NCI-H187 (cell line): ENCODE measurements around the gene PRKAG2.
"Not testable (repeated sequence)": the region's sequence is repeated elsewhere in the genome, so short reads cannot be mapped to it uniquely, and the experiment has no call there.

Source experiments
- DNase-seq, 2 experiments: peaks; one replicate each; lab custom pipeline; 2025; lab: John Stamatoyannopoulos, UW

The PRKAG2 gene

DNA sequence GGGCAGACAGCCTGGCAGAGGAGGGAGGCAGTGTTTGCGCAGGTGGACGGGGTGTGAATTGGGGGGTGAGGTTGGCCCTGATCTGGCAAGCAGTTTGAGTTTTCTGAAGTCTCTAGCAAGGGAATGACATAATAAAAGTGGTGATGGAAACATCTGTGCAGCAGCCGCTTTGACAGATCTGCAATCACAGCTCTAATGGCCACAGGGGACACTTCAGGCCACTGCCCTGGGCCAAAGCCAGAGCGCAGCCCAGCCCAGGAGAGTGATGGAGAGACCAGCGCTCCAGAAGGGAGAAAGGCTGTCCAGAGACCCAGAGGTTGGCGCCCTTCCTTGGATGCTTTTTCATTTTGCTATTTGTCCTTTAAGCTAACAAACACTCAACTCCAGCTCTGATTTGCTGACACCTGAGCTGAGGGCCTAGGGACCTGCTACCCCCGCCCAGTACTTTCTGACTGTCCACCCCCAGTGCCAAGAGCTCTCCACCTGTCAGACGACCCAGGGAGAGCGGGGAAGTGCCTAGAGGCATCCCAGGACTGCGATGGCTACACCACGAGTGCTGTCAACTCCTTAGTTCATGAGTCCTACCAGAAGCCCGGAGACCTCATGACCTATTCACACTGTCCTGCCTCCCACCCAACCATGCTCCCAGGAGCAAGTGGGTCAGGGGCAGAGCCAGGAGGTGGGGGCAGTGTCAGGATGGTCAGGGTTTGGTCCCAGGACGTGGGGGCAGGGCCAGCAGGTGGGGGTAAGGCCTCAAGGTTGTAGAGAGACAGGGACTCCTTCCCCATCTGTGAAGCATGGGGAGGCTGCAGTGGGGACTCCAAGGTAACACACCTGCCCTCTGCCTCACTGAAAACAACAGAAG, 112.6 kb downstream of the PRKAG2 start:
- DNase-seq, result no peak

DNA sequence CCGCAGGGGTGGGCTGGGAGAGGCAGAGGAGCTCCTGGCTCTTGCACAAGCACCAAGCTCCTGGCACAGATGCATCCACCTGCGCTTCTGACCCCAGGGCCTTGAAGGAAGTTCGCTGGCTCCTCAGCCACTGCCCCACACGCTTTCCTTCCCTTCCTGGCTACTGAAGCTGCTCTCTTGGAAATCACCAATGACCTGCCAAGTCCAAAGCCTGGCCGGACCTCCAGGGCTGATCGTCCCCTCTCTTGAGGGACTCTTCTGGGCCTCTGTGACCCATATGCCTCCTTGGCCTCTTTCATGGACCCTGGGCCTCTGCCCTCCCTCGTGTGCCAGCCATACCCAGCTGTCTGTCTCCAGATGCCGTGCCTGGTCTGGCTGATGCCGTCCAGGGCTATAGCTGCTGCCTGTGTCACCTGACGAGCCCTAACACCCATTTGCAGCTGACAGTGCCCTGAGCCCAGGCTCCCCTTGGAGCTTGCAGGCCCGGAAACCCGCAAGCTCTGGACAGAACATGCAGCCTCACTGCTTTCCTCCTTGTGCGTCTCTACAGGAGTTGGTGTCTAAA, 113.4 kb downstream of the PRKAG2 start:
- no peak for DNase-seq

DNA sequence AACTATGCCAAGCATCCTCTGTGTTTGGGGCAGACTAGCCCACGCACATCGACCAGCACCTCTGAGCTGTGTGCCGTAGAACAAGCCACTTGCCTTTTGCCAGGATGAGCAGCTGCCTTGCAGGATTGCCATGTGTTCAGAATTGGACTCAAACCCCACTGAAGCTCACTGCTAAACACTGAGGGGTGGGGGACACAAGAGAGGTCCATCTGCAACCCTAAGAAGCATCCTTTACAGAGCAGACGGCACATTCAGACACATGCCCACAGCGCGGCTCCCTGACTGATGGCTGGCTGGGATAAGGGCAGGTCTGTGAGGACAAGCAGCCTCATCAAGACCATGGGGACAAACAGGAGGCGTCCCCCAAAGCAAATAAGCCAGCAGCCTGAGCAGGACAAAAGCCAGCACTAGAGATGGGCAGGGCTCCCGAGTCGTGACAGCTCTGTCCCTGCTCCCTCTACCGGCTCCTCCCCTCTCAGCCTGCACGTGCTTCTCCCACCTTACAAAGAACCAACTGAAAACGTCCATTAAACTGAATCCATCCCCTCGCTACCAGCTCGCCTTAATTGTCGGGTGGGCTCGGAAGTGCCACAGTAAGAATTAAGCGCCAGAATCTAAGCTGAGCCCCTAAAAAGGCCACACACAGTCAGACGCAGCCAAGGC, 114.2 kb downstream of the PRKAG2 start:
- no peak for DNase-seq

DNA sequence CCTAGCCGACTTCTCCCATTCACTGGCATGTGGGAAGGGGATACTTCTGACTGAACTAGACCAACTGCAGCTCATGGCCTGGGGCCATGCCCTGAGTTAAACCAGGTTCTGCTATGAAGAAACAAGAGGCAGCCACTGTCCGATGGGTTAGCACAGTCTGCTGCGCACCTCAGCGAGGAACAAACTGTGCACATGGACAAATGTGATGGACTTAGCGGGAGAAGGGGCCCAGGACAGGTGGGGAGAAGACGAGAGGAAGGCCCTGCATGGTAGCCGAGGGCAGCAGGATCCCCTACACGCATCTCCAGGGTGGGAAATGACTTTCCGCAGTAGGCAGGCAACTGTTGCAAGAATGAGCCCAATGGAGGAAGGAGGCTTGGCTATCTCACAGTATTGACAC, 115.0 kb downstream of the PRKAG2 start:
- DNase-seq, result no peak

DNA sequence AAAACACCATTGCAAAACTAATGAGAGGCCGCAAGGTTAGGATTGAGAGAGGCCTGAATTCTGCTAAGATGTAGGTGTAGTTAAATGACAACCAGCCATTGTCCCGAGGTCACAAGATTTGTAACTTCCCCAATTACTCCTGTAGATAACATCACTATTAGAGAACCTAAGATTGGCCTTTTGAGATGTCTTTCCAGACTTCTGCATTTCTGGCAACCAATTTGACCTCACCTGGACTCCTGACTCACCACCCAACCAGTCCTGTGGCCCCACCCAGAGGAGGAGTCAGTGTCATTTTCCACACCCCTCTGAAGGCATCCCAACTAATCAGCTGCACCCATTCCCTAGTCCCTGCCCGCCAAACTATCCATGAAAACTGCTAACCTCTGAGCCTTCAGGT, 115.7 kb downstream of the PRKAG2 start:
- no peak for DNase-seq

DNA sequence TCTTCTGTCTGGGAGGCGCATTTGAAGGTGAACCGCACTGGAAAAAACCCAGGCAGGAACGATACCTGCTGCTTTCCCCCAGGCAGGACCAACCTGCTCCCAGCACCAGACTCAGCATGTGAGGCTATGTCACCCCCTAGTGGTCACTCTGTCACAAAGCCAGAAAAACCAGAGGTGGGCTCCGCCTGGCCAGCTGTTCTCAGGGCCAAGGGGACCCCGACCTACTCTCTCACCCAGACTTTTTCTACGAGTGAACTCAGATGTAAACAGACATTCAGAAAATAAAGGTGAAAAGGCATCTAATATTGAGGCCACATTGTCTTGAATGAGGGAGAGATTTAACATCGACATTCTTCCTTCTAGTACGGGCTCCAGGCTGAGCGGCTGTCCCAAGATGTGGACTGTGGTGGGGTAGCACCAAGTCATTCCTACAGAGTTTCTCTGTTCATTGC, 117.3 kb downstream of the PRKAG2 start:
- peak; percentile 19 to 51 for DNase-seq

DNA sequence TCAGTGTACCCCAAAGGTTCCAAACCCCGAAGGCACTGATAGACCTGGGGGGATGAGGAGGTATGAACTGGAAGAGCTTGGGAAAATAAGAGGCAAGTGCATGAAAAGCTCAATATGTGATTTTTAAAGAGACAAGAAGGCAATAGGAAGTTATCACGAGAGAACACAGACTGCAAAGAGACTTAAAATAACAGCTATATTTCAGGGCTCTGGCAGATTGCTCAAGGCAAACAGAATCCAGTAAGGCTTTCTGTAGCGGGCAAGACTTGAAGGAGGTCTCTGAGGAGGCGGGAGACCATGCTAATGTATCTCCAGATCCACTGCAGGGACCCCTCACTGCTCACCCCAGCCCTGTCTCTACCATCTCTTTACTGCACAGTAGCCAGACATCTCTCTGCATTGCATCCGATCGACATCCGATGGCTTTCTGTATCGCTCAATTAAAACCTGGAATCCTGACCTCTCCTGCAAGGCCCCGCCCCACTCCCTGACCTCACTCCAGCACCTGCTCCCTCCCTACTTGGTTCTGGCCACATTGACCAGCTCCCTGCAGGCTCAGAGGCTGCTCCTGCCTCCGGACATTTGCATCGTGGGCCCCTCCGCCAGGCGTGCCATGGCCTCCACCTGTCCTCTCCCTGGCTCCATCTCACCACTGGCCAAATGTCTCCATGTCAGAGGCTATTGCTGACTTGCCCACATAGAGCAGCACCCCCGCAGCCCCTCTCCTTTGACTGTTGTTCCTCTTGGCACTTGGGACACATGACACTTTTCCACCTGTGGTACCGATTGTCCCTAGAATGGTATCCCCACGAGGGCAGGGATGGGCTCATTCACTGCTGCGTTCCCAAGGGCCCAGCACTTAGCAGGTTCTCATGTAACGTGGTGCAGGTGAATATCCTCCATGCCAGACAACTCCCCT, 118.0 kb downstream of the PRKAG2 start:
- DNase-seq, result no peak

DNA sequence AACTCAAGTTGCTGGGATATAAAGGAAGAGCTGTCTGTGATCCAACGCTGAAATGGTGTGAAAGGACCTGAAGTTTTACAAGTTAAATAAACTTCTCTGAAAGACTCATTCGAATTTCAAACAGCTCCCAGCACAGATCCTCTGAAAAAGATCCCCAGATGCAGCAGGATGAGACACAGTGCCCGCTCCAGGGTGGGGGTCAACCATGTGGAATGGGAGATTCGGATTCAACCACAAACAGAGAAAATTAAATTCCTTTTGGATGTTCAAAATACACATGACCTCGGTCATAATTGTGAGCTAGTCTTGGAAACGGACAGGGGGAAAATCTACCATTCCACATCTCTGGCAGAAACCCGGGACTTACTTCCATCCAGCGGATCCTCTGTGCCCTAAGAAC, 119.6 kb downstream of the PRKAG2 start:
- no peak for DNase-seq

DNA sequence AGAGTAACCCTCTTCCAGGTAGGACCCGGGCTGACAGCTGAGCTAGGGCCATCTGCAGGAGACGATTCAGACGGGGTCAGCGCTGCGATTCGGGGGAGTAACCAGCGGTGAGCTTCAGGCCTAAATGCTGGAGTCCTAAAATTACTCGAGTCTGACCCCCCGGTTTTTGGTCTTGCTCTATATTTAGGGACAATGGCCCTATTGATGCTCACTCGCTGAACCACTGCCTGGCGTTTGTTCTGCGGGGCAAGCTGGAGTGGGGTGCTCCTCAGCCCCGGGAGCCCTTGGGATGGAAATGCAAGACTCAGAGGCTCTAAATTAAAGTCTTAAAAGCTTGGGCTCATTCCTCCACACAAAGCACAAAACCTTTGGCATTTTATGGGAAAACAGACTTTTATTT, 120.0 kb downstream of the PRKAG2 start:
- DNase-seq, result no peak

DNA sequence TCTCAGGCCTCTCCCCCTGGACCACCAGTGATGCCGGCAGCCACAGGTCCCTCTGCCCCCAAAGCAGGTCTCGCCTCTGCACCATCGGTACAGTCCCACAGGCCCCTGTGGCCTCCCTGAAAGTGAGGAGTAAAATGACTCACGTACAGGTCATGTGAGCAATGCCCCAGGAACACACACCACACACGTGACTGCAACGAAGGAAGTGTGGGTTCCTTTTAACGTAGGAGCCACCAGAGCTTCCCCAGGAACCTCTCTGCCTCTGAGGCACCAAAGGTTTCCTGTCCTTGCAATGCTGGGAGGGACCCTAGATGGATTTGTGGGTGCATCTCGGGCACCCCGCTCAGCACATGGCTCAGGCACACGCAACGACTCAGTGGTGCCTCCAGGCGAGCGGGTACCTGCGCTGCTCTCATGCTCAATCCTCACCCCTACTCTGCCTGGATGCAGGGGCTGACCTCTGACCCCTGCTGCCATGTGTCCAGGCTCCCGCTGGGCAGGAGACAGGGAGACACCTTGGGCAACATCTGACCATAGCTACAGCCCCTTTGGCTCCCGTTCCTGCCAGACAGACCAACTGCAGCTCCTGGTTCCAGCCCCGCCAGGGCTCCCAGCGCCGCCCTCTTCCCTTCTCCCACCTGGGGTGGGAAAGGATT, 120.7 kb downstream of the PRKAG2 start:
- no peak for DNase-seq

DNA sequence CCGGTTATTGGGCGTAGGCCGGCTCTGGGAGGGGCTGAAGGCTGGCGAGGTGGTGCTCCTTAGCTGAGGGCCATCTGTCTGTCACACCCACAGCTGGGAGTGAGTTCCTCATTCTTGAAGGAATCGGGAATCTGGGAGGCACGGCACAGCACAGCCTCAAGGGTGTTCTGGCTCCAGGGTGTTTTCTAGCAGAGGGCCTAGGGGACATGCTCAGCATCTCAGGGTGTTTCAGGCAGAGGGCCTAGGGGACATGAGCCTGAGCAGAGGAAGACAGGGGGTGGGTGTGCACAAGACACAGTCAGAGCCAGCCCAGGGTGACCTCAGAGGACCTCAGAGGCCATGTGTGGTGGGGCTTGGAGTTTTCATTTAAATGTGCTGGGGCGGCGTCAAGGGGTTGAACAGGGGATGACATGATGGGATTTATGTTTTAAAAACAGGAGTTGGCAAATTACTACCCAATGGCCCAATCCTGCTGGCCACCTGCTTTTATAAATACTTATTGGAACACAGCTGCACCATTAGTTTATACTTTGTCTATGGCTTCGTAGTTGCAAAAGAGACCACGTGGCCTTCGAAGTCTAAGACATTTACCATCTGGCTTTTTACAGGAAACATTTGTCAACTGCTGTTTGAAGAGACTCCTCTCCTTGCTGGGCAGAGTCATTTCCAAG, 121.6 kb downstream of the PRKAG2 start:
- DNase-seq, result no peak

DNA sequence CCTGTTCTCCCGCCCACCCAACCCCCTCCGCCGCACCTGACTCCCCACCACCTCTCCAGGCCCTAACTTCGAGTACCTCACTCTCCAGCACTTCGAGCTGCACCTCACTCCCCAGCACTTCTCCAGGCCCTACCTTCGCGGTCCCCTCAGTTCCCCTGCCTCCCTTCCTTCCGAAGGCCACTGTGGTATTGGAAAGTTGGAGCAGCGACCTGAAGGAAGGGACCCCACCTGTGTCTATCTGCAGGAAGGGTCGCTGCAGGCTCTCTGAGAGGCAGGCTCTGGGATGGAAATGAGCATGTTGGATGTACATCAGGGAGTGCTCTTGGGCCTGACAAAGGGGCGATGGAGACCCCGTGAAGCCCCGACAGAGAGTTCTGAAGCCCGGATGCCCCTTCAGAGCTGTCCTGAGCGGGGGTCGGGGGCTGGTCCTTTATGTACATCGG, 122.2 kb downstream of the PRKAG2 start:
- DNase-seq, result no peak

DNA sequence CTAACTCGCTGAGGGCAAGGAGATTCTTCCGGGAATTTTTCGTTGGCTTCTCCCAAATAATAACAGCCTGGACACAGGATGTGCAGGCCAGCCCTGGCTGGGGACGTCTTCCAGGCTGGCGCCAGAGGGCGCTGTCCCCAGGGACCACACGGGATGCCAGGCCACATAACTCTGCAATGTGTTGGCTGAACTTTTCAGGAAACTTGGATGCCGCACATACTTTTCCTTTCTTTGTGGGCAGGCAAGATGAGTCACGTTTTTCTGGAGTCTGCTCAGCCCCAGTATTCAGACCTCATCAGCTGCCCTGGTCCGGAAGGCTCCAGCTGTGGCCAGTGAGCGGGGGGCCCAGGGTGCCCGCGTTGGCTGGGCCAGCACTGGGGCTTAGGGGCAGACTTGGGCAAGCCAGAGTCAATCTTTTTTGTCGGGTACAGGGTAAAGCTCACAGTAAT, 122.7 kb downstream of the PRKAG2 start:
- DNase-seq, result no peak

DNA sequence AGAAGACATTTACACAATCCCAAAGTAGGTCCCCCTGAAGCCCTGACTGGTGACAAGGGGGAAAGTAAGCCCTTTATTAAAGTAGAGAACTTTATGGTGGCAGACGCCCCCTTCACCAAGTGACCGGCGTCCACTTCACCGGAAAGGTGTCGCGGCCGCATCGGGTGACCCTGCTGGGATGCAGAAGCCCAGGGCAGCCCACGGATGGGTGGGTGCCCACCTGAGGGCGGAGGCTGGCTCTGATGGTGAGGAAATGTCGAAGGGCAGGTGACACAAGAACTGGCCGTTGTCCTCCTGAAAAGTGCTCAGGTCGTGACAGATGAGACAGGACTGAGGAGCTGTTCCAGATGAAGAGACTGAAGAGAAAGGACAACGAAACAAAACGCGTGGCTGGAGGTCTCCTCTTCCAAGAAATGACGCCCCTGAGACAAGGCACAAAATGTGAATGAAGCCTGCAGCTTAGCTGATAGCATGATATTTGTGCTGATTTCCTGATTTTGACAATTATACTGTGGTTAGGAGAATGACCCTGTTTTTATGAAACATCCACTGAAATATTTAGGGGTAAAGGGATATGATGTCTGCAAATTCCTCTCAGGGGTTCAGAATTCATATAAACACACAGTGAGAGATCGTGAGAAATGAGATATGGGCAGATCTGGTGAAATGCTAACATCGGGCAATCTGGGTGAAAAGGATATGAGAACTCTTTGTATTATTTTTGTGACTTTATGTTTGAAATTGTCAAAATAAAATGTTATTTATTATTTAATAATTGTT, 123.9 kb downstream of the PRKAG2 start:
- no peak for DNase-seq

DNA sequence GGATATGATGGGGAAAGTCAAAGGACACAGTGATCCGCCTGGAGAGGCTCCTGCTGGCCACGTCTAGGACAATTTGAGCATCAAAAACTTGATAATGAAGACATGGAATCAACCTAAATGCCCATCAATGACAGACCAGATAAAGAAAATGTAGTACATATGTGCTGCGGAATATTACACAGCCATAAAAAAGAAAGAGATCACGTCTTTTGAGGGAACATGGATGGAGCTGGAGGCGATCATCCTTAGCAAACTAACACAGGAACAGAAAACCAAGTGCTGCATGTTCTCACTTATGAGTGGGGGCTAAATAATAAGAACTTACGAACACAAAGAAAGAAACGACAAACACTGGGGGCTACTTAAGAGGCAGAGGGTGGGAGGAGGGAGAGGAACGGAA, 124.9 kb downstream of the PRKAG2 start:
- no peak for DNase-seq

DNA sequence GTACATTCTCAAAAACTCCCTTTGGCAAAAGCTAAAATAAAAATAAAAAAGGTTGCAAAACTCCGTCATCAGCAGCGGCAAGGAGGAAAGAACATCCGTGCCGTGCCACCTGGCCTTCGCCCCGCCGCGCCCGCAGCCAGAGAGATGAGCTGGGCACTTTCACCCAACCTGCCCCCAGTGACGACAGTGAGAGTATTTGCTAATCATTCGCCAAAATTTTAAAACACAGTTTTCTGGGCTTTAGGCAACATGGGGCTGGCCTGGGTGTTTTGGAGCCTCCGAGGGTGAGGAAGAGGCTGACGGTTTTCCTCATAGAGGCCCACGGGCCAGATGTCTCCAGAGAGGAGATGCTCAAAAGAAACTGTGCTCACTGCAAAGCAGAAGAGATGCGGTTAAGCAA, 128.2 kb downstream of the PRKAG2 start:
- DNase-seq, result no peak

DNA sequence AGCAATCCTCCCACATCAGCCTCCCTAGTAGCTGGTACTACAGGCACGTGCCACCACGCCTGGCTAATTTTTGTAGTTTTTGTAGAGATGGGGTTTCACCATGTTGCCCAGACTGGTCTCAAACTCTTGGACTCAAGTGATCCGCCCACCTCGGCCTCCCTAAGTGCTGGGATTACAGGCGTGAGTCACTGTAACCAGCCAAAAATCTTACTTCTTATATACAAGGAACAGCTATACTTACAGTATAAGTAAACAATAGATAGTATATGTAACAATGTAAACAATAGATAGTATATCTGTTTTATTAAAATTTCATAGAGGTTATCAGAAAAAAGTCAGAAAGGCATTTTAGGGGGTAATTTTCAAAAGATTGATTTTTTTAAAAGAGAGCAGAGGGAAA, 128.9 kb downstream of the PRKAG2 start:
- DNase-seq, result not testable (repeated sequence)

DNA sequence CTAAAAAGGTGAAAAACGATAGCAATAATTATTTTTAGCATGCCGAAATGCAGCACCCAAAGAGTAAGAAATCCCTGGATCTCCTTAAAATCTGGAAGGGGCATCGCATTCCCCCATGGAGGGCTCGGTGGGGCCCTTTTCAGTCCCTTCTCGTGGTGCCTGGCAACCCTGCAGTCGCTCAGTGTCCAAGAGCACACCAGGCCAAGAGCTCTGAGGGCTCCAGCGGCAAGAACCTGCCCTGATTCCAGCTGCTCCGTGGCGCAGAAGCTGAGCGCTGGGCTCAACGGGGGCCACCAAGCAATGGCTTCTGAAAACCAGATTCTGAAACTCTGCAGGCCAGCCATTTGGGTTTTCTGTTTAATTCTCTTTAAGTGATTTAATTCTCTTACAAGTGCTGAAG, 131.2 kb downstream of the PRKAG2 start:
- no peak for DNase-seq

DNA sequence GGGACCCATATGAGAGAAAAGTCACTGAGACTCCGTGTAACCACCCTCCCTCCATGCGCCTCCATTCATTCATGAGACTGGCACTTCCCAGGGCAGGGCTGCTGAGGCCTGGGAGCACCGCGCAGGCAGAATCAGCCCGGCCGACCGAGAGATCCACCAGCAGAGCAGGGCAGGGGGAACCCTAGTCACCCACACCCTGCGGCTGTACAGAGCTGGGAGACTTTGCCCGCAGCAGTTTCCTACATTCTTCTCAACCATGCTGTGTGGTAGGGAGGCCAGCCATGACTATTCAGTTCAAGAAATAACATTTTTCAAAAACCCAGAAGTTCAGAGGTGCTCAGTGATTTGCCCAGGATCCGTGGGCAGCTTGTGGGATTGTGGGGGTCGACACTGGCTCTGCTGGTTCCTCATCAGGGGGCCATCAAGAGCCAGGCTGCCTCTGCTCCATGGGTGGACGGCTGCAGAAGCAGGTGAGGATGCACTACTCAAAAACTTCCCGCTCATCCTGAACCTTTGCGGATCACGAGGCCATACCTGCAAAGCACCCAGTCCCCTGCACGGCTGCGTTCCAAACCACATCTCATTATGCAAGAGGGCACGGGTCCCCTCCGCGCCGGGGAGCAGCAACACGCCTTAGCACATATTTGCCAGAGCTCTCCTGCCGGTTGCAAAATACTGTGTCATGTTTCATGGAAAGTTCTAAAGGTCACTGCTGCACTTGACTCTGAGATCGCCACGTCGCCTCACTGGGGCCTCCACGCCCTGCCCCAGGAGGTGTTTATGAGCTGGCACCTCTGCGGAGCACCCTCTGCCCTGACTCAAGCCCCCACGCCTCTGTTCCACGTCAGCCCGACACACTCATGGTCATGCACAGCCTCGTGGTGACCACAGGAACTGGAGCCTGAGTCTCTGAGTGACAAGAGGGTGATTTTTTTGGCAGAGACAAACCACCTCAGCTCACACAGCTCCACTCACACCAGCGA, 132.0 kb downstream of the PRKAG2 start:
- no peak for DNase-seq
